HG03095 (cell line): Measurements from ENCODE around the gene AXIN2.

Experiments
- ATAC-seq: cut with Tn5 transposase; IDR thresholded peaks from one replicate; pipeline ENCODE4 v1.9.1; 2021; ENCODE audit warnings: moderate library complexity; ENCODE audit not compliant: unreplicated experiment

AXIN2 gene

DNA sequence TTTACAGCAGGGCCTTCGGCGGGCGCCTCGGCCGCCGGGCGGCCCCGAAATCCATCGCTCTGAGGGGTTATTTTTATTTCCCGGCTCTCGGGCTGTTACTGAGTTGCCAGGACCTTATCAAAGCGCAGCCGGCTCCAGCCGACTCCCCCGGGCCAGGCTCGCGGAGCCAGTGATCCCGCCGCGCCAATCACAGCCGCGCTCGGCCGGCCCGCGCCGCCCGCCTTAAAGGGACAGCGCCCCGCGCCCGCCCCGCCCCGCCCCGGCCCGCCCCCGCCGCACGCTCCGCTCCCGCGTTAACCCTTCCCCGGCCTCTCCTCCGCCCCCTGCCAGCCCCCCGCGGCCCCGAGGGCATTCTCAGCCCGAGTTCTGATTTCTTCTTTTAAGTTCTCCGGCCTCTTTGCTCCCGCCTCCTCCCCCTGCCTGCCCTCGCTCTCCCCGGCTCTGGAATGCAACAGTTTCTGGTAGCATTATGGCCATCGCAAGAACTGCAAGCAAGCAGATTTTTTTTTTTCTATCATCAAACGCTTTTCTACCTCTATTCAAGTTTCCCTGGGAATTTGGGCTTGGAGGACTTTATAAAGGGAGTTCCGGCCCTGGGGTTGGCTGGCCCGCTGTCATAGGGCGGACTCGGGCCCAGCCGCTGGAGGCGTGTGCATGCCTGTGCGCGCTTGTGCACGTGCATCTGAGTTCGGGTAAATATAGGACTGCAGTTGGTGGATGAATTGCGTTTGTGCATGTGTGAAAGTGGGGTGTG is at the start of gene AXIN2:
AXIN2 (minus strand) TSS at position 197 of the 754 bp plus-strand sequence. CDS start 3,028 bp downstream, outside the sequence.
- ATAC-seq: peak; percentile 87

DNA sequence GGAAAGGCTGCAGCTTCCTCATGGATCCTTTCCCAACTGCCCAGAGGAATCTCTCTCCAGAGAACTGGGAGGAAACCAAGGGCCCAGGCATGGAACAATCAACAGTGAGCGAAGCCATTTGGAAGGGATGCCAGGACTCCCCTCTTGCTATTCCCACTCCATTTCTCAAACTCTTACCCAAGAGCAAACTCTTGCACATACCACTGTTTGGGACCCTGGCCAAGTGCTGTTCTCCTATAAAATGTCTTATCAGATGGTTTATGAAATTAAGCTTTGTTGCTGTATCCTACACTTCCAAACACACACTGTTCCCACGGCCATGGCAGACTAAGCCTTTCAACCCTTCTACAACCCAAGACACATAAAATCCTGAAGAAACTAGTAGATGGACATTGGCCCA is 48.3 kb upstream of the AXIN2 start:
- ATAC-seq: no peak

- ATAC-seq: no peak
Observed at GRCh38 chr17:65609286-65609685, 47.8 kb upstream of the AXIN2 start.

DNA sequence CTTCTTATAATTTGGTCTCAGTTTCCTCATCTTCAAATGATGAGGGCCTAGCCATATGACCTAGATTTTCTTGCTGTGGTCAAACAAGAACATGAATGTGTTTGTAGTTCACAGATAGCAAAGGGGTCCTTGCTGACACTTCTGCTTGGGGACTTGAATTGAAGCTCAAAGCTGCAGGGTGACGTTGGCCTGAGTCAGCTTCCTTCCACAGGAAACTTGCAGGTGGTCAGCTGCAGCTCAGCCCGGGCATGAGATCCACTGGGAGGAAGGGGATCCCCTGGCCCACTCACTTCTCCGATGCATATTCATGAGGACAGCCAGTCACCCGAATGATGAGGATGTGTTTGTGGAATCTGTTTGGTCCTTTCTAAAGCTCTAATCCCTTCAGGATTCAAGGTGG is 42.6 kb upstream of the AXIN2 start:
- no peak for ATAC-seq

GRCh38 chr17:65601881-65602280 is 40.4 kb upstream of the AXIN2 start:
- no peak for ATAC-seq

- ATAC-seq: no peak
Observed at GRCh38 chr17:65601145-65601544, 39.7 kb upstream of the AXIN2 start.

GRCh38 chr17:65600518-65600917 is 39.1 kb upstream of the AXIN2 start:
- ATAC-seq: no peak

DNA sequence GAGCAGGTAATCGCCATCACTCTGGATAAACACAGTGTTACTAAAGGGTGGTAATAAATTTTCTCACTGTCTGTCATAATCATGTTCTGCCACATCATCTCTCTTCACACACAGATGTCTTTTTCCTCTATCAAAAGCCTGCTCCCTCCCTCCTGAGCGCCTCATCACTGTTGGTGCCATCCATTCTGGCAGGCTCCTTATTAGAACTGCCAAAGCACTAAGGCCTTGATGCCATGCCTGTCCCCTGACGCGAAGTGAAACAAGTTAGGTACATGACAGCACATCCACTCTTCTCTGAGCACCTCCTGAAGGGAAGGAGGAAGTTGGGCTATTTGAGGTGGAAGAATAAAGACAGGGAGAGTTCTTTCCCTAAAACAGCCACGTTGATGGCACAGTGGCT is 38.2 kb upstream of the AXIN2 start:
- ATAC-seq: no peak

- ATAC-seq: no peak
Observed at GRCh38 chr17:65598746-65599145, 37.3 kb upstream of the AXIN2 start.

GRCh38 chr17:65595071-65595656 is 33.7 kb upstream of the AXIN2 start:
- ATAC-seq: no peak

DNA sequence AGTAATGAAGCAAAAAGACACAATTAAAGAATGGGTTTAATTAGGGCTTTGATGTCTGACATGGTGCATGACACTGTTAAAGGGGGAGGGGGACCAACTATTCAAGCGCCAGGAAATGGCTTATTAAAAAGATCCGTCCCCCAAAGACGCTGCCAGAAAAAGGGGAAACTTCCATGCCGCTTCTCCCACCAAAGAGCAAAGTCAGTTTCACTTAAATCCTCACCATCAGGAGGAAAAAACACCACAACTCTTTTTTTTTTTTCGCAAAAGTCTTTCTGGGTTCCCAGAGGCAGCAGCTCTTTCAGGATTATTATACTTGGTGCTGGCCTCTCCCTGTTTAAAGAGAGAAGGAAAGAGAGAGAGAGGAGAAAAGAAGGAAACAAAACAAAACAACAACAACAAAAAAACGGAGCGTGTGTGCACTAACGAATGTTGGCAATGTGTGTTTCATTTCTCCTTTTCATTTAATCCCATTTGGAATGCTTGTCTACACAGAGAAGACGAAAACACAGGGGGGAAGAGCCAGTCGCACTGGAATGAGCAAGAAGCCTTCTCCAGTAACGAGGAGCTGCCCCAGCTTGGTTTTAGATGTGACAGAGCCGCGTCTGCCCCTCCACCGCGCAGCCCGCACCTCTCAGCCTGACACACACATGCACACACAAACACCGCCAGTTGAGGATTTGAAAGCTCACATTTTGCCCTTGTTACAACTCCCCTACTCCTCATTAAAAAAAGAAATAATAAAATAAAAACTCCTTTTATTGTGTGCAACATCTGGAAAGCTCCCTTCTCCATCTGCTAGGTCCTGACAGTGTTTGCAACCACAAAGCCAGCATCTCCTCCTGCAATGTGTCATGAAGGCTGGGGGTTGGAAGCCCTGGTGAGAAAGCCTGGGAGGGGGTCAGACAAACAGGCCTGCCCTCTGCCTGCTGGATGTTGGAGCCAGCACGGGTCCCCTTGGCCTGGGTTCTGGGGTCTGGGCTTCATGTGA is 32.7 kb upstream of the AXIN2 start:
- ATAC-seq: no peak

- no peak for ATAC-seq
Observed at GRCh38 chr17:65593092-65593854, 31.8 kb upstream of the AXIN2 start.

- ATAC-seq: no peak
Observed at GRCh38 chr17:65592125-65592965, 30.9 kb upstream of the AXIN2 start.

- no peak for ATAC-seq
Observed at GRCh38 chr17:65589321-65589720, 27.9 kb upstream of the AXIN2 start.

DNA sequence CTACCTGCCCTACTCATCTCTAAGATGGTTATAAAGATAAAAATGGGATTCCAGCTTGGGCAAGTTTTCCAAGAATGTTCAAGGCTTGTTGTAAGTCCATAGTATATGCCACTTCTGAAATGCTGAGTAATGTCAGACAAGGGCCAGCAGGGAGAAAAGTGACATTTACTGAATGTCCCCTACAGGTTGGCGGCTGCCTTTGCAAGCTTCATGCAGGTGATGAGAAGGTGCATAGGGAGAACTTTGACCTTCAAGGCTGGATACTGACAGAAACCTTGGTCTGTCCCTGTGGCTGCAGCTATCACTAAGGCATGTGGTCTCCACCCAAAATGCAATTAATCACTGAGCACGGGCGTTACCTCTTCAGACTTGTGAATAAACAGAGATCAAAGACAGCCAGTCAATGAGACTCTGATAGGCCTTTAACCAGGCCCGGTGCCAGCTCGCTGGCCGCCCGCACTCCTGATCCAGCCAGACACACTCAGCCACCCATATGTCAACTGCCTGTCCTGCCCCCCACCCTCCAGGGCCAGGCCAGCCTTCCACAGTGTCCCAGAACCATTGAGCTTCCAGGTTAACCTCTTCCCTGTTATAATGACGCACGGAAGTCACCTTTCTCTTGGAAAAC is 26.8 kb upstream of the AXIN2 start:
- ATAC-seq: no peak

DNA sequence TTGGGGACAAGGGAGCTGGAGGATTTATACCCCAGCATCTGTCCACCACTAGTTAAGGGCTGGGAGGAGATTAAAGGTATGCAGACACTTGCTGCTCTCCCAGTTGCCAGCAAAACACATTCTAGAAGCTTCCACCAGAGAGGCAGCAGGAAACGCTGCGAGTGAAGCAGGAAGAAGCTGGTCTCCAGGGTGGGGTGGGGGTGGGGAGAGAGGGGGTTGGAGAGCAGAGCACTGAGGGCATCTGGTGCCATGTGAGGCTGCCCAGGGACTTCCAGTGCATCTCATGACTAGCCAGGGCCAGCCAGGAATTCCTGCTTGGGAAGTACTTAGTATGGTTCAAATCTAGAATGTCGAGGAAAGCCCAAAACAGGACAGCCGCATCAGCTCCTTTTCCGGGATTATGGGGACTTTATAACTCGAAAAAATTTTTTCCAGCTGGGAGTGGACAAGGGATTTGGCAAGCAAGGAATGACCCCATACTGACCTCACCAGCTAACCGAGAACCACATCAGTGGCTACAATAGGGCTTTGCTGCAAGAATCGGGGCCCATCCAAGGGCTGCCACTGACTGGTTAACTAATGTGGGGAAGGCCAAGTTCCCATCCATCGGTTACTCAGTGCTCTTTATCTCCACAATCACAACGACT is 26.2 kb upstream of the AXIN2 start:
- no peak for ATAC-seq

- no peak for ATAC-seq
Observed at GRCh38 chr17:65586899-65587298, 25.5 kb upstream of the AXIN2 start.

DNA sequence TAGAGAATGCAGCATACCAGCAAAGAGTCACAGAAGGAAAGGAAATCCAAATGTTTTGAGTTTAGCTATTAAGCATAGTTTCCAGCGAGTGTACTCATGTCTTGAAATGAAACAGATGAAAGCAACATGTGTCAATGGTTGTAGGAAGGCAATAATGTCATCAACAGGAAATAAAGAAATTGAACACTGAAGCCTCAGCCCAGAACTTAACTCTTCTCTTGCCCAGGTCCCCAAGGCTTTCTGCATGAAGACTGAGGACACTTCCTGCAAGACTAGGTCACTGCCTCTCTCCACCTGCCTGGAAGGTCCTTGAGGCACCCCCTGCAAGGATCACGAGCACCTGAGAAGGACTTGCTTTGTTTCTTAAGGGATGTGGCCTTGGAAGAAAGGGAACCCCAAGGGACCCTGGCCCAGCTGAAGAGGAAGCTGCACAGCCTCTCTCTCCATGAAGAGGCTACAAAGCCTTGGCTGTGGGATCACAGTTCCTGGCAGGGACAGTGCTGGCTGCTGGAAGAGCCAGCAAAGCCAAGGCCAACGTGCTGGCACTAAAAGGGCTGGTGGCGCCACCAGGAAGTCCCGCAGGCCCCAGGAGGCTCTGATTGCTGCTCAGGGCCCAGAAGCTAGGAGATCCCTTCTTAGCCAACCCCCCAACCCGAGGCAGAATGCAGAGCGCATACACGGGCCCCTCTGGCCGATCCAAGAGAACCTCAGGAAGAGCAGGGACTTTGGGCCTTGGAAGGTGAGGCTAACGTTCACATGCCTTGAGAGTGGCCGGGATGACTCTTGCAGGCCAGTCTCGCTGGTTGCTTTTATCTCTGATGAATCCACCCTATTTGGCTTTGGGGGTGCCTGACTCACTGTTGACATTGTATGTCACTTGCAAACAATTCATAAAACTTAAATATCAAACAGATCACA is 23.4 kb upstream of the AXIN2 start:
- no peak for ATAC-seq
